Panc1 (cell line): Measurements from ENCODE around the gene JADE3. TPM values are rescaled to one million over a fixed set of nuclear protein-coding genes. Genes with fewer than 3 reads are reported as not detected.

ENCODE experiments used
- ATAC-seq: fragments of 200-7000 bp; cut with Tn5 transposase; 2 replicates; pipeline ENCODE4 v1.9.1; 2020; ENCODE audit warnings: mild to moderate bottlenecking, moderate library complexity
- BruUV-seq: library from RNA; stranded (reverse); fragments of 400-500 nt; replicated peaks from 2 replicates; lab custom pipeline; 2021; lab: Mats Ljungman, UMichigan
- CTCF ChIA-PET: fragments of 300-600 bp; sonication (Branson Sonifier 250); formaldehyde crosslinking; loops from one replicate; lab custom pipeline; 2022; ENCODE audit warnings: antibody characterized with exemption; lab: Charles Lee
- POLR2A ChIA-PET: fragments of 300-600 bp; sonication (Branson Sonifier 250); formaldehyde crosslinking; loops from one replicate; lab custom pipeline; 2022; ENCODE audit warnings: antibody characterized with exemption; lab: Charles Lee
- DNase-seq: peaks from one replicate; pipeline ENCODE4 v3.0.0-alpha.2; 2010; ENCODE audit warnings: low read depth, low spot score
- H3K27ac ChIP-seq: 2 replicates; pipeline ENCODE4 v1.5.1; 2011; ENCODE audit warnings: mild to moderate bottlenecking, low read length, inconsistent platforms
- H3K27me3 ChIP-seq: fragments of 200-500 bp; sonication (Bioruptor generic); 2 replicates; pipeline ENCODE4 v1.6.0; 2014; ENCODE audit warnings: low read length, inconsistent platforms; ENCODE audit not compliant: control insufficient read depth, insufficient read depth
- H3K36me3 ChIP-seq: fragments of 200-500 bp; sonication (Bioruptor generic); 2 replicates; pipeline ENCODE4 v1.5.1; 2014; ENCODE audit warnings: inconsistent platforms, mild to moderate bottlenecking, low read length, moderate library complexity; ENCODE audit not compliant: control insufficient read depth, insufficient read depth
- H3K4me1 ChIP-seq: 2 replicates; pipeline ENCODE4 v1.5.1; 2011; ENCODE audit warnings: inconsistent platforms, mild to moderate bottlenecking, low read length, moderate library complexity; ENCODE audit not compliant: control insufficient read depth, insufficient read depth
- H3K4me3 ChIP-seq, 2 experiments: 2 replicates each; pipeline ENCODE4 v1.5.1; 2011 to 2012; ENCODE audit warnings: low read depth in 2 of 2, low read length in 2 of 2, mild to moderate bottlenecking in 2 of 2, inconsistent platforms in 1 of 2, moderate library complexity in 1 of 2
- H3K9me3 ChIP-seq: fragments of 200-500 bp; sonication (Bioruptor generic); 2 replicates; pipeline ENCODE4 v1.5.1; 2014; ENCODE audit warnings: low read depth, mild to moderate bottlenecking, inconsistent platforms, low read length, moderate library complexity; ENCODE audit not compliant: control insufficient read depth, insufficient read depth
- CTCF ChIP-seq: fragments of 450-650 bp; IDR thresholded peaks from 2 replicates; pipeline ENCODE4 v1.5.1; 2017; ENCODE audit warnings: mild to moderate bottlenecking
- POLR2AphosphoS5 ChIP-seq: IDR thresholded peaks from 2 replicates; pipeline ENCODE4 v1.6.1; 2012; ENCODE audit warnings: mild to moderate bottlenecking, low read depth, low read length, moderate library complexity
- REST ChIP-seq, 2 experiments: IDR thresholded peaks; 2 replicates each; pipeline ENCODE4 v1.6.1; 2011 to 2012; ENCODE audit warnings: low read depth in 2 of 2, control low read depth in 1 of 2, low read length in 1 of 2, mild to moderate bottlenecking in 1 of 2, moderate library complexity in 1 of 2; ENCODE audit not compliant: insufficient read depth in 1 of 2
- SIN3A ChIP-seq: IDR thresholded peaks from 2 replicates; pipeline ENCODE4 v1.6.1; 2012; ENCODE audit warnings: low read depth, mild to moderate bottlenecking, low read length, moderate library complexity, borderline replicate concordance; ENCODE audit not compliant: insufficient read depth
- TCF7L2 ChIP-seq: IDR thresholded peaks from 2 replicates; pipeline ENCODE4 v1.6.1; 2011; ENCODE audit warnings: mild to moderate bottlenecking, low read depth, low read length, inconsistent platforms
- in situ Hi-C: cut with HindIII; loops from 2 replicates; pipeline ENCODE4 v1.10.0; 2016; ENCODE audit warnings: low sequenced_read_pairs, low pct_unique_long_range_greater_than_20kb
- intact Hi-C: fragments of 100-400 bp; cut with micrococcal nuclease; formaldehyde crosslinking; loops from one replicate; pipeline ENCODE4 v1.10.0; 2022; ENCODE audit not compliant: unreplicated experiment
- total RNA-seq: library from RNA; stranded (reverse); gene quantifications from one replicate; pipeline ENCODE4 v1.2.1, GENCODE V29; 2021; ENCODE audit not compliant: unreplicated experiment

The JADE3 gene
- total RNA-seq, 1 experiment from 2014 or later, result 22.2 TPM

- intact Hi-C loops, result no loop called here
- no peak for DNase-seq
- BruUV-seq, result no TSS peak
- no peaks in the 10 kb centered on the region for H3K9me3 ChIP-seq
- in situ Hi-C loops, result no loop called here
- POLR2A ChIA-PET, result no interaction called here
- no peak for TF ChIP-seq POLR2AphosphoS5
- TF ChIP-seq REST (IDR thresholded peaks at IDR 0.05; ENCODE audit: insufficient read depth in 1 of 2, low read depth in 2 of 2, low read length in 1 of 2), result no peak
- TF ChIP-seq CTCF, result no peak
- TF ChIP-seq TCF7L2, result no peak
- TF ChIP-seq SIN3A, result no peak
- CTCF ChIA-PET, result no interaction called here
- H3K4me1 ChIP-seq, result no peaks in the 10 kb centered on the region
- ATAC-seq, result no peak
- no peak overlapping the region for H3K4me3 ChIP-seq
- H3K36me3 ChIP-seq, result peaks cover 3% of the 10 kb centered on the region; the same call in 1 of the 2 replicates
- H3K27me3 ChIP-seq, result no peaks in the 10 kb centered on the region
- H3K27ac ChIP-seq, result no peak overlapping the region
These were observed 35.3 kb upstream of the JADE3 start for GRCh38 chrX:46876901-46877300.

- intact Hi-C loops, result no loop called here
- no TSS peak for BruUV-seq
- in situ Hi-C loops, result no loop called here
These were observed 30.0 kb upstream of the JADE3 start for GRCh38 chrX:46882266-46882665.

More at GRCh38 chrX:46882266-46882665, 30.0 kb upstream of the JADE3 start:
- TF ChIP-seq REST (IDR thresholded peaks at IDR 0.05; ENCODE audit: insufficient read depth in 1 of 2, low read depth in 2 of 2, low read length in 1 of 2) (no peak), TCF7L2 (no peak), POLR2AphosphoS5 (no peak), SIN3A (no peak)
- Histone ChIP-seq H3K27me3 (no peaks in the 10 kb centered on the region), H3K4me1 (no peaks in the 10 kb centered on the region), H3K4me3 (no peak overlapping the region), H3K27ac (no peak overlapping the region), H3K9me3 (no peaks in the 10 kb centered on the region), H3K36me3 (peaks cover 3% of the 10 kb centered on the region; the same call in 1 of the 2 replicates)
- DNase-seq (no peak), ATAC-seq (no peak)
- CTCF ChIA-PET, result no interaction called here
- POLR2A ChIA-PET, result interaction anchor here (1.1 kb wide), 1 partner anchor 31 kb away, joined by 4 read pairs; no protein-coding TSS in a partner anchor
